Activated CD4-positive, alpha-beta T cell treated with anti-CD3 and anti-CD28 coated beads for 36 hours (primary cell): Measurements from ENCODE around the gene SLC7A1. TPM values are rescaled to one million over a fixed set of nuclear protein-coding genes. Genes with fewer than 3 reads are reported as not detected.

Experiments used
- ATAC-seq: fragments of 200-7000 bp; cut with Tn5 transposase; one replicate; pipeline ENCODE4 v1.10.0; 2021; ENCODE audit warnings: mild to moderate bottlenecking, moderate library complexity
- CTCF ChIA-PET: fragments of 350-600 bp; sonication (Branson Sonifier 250); formaldehyde crosslinking; loops from one replicate; lab custom pipeline; 2021; ENCODE audit warnings: antibody characterized with exemption; lab: Charles Lee
- POLR2A ChIA-PET: fragments of 350-600 bp; sonication (Branson Sonifier 250); formaldehyde crosslinking; loops from one replicate; lab custom pipeline; 2021; ENCODE audit warnings: antibody characterized with exemption, inconsistent platforms; lab: Charles Lee
- DNase-seq: peaks from one replicate; pipeline ENCODE4 v3.0.0-alpha.2; 2020
- H3K27ac Mint-ChIP-seq: one replicate; pipeline ENCODE4 v1.8.0; 2021; ENCODE audit warnings: mixed read lengths
- H3K27me3 Mint-ChIP-seq: one replicate; pipeline ENCODE4 v1.8.0; 2021; ENCODE audit warnings: mixed read lengths
- H3K36me3 Mint-ChIP-seq: one replicate; pipeline ENCODE4 v1.8.0; 2021; ENCODE audit warnings: low read depth, mixed read lengths
- H3K4me1 Mint-ChIP-seq: one replicate; pipeline ENCODE4 v1.8.0; 2021; ENCODE audit warnings: mixed read lengths
- H3K4me3 Mint-ChIP-seq: one replicate; pipeline ENCODE4 v1.8.0; 2021; ENCODE audit warnings: mild to moderate bottlenecking, moderate library complexity, mixed read lengths
- H3K9me3 Mint-ChIP-seq: one replicate; pipeline ENCODE4 v1.8.0; 2021; ENCODE audit warnings: low read depth, mixed read lengths
- intact Hi-C, 2 experiments: fragments of 100-400 bp; cut with DNase I in 1 of 2; cut with micrococcal nuclease in 1 of 2; formaldehyde crosslinking; loops; one replicate each; pipeline versions ENCODE4 v1.14.2 to v1.15.1; 2022 to 2024; cut with DNase I, micrococcal nuclease
- total RNA-seq, 2 experiments: library from RNA; stranded (reverse); gene quantifications; one replicate each; pipeline ENCODE4 v1.2.3, GENCODE V29; 2021

The SLC7A1 gene
- total RNA-seq, 2 experiments from 2014 or later: 91.1 to 126 TPM

GRCh38 chr13:29473166-29473565 lies 122.3 kb downstream of the SLC7A1 start:
- CTCF ChIA-PET: interaction anchor here (0.5 to 2.7 kb wide), 6 partner anchors 13 to 44 kb away, joined by 3 to 13 read pairs (median 4); no protein-coding TSS in a partner anchor
- intact Hi-C loops: loop anchor here in 1 of 2 experiments (5.0 kb wide), 1 partner anchor 234 kb away; no protein-coding TSS in a partner anchor
- H3K27me3 Mint-ChIP-seq: no peaks in the 10 kb centered on the region

GRCh38 chr13:29472332-29472961 lies 123.0 kb downstream of the SLC7A1 start:
- H3K27me3 Mint-ChIP-seq: no peaks in the 10 kb centered on the region
- DNase-seq: peak; percentile 75
- no peaks in the 10 kb centered on the region for H3K36me3 Mint-ChIP-seq
- intact Hi-C loops: loop anchor here (1.0 to 5.0 kb wide), 3 partner anchors 235 to 241 kb away; no protein-coding TSS in a partner anchor
- no peaks in the 10 kb centered on the region for H3K4me1 Mint-ChIP-seq
- ChIA-PET POLR2A (interaction anchor here (0.6 kb wide), 1 partner anchor 21 kb away, joined by 5 read pairs; no protein-coding TSS in a partner anchor), CTCF (interaction anchor here (0.5 to 2.7 kb wide), 10 partner anchors 9 to 241 kb away, joined by 3 to 13 read pairs (median 3); no protein-coding TSS in a partner anchor)
- no peaks in the 10 kb centered on the region for H3K9me3 Mint-ChIP-seq
- no peak overlapping the region for H3K27ac Mint-ChIP-seq
- peak; percentile 51 for ATAC-seq
- no peak overlapping the region for H3K4me3 Mint-ChIP-seq

More at GRCh38 chr13:29473166-29473565, 122.3 kb downstream of the SLC7A1 start:
- no peak overlapping the region for H3K4me3 Mint-ChIP-seq
- no peak overlapping the region for H3K27ac Mint-ChIP-seq
- POLR2A ChIA-PET: no interaction called here
- no peaks in the 10 kb centered on the region for H3K9me3 Mint-ChIP-seq
- ATAC-seq: no peak
- no peak for DNase-seq
- no peaks in the 10 kb centered on the region for H3K4me1 Mint-ChIP-seq
- H3K36me3 Mint-ChIP-seq: no peaks in the 10 kb centered on the region

GRCh38 chr13:29471551-29471950 lies 123.9 kb downstream of the SLC7A1 start:
- ChIA-PET POLR2A (interaction anchor here (0.6 kb wide), 1 partner anchor 20 kb away, joined by 5 read pairs; no protein-coding TSS in a partner anchor), CTCF (interaction anchor here (0.6 to 2.7 kb wide), 7 partner anchors 10 to 1148 kb away, joined by 3 to 13 read pairs (median 4); no protein-coding TSS in a partner anchor)
- Mint-ChIP-seq H3K36me3 (no peaks in the 10 kb centered on the region), H3K4me1 (no peaks in the 10 kb centered on the region), H3K9me3 (no peaks in the 10 kb centered on the region), H3K27ac (no peak overlapping the region), H3K27me3 (no peaks in the 10 kb centered on the region), H3K4me3 (no peak overlapping the region)
- intact Hi-C loops: loop anchor here in 1 of 2 experiments (5.0 kb wide), 1 partner anchor 236 kb away; no protein-coding TSS in a partner anchor
- DNase-seq (no peak), ATAC-seq (no peak)

- Mint-ChIP-seq H3K4me3 (no peak overlapping the region), H3K4me1 (no peaks in the 10 kb centered on the region), H3K27me3 (peaks cover 2% of the 10 kb centered on the region), H3K36me3 (no peaks in the 10 kb centered on the region), H3K27ac (no peak overlapping the region), H3K9me3 (no peaks in the 10 kb centered on the region)
- ATAC-seq (no peak), DNase-seq (no peak)
- intact Hi-C loops: no loop called here
- POLR2A ChIA-PET: no interaction called here
- CTCF ChIA-PET: no interaction called here
Observed at GRCh38 chr13:29465741-29466293, 129.7 kb downstream of the SLC7A1 start.

GRCh38 chr13:29464105-29464679 lies 131.3 kb downstream of the SLC7A1 start:
- Mint-ChIP-seq H3K4me3 (no peak overlapping the region), H3K27ac (no peak overlapping the region), H3K4me1 (no peaks in the 10 kb centered on the region), H3K36me3 (no peaks in the 10 kb centered on the region), H3K27me3 (peaks cover 5% of the 10 kb centered on the region), H3K9me3 (no peaks in the 10 kb centered on the region)
- POLR2A ChIA-PET: no interaction called here
- DNase-seq (no peak), ATAC-seq (no peak)
- CTCF ChIA-PET: interaction anchor here (1.3 kb wide), 1 partner anchor 9 kb away, joined by 4 read pairs; no protein-coding TSS in a partner anchor
- intact Hi-C loops: no loop called here

- Mint-ChIP-seq H3K4me1 (no peaks in the 10 kb centered on the region), H3K36me3 (no peaks in the 10 kb centered on the region), H3K4me3 (no peak overlapping the region), H3K27ac (no peak overlapping the region), H3K9me3 (no peaks in the 10 kb centered on the region), H3K27me3 (peaks cover 12% of the 10 kb centered on the region)
- intact Hi-C loops: no loop called here
- ChIA-PET POLR2A (no interaction called here), CTCF (interaction anchor here (0.6 to 2.8 kb wide), 2 partner anchors 13 to 25 kb away, joined by 3 to 13 read pairs; no protein-coding TSS in a partner anchor)
- no peak for ATAC-seq
- no peak for DNase-seq
Observed at GRCh38 chr13:29459813-29460355, 135.6 kb downstream of the SLC7A1 start.
